GM19467 (cell line): ENCODE data around the gene FGF4.

Experiments
- ATAC-seq: cut with Tn5 transposase; IDR thresholded peaks from one replicate; pipeline ENCODE4 v1.9.1; 2021; ENCODE audit warnings: mild to moderate bottlenecking, moderate library complexity; ENCODE audit not compliant: unreplicated experiment

Gene FGF4

GRCh38 chr11:69807106-69807815 lies 32.1 kb upstream of the FGF4 start:
- no peak for ATAC-seq

GRCh38 chr11:69804769-69805508 lies 29.8 kb upstream of the FGF4 start:
- ATAC-seq, result no peak

- no peak for ATAC-seq
Measured at GRCh38 chr11:69803604-69804218, 28.6 kb upstream of the FGF4 start.

- ATAC-seq, result no peak
Measured at GRCh38 chr11:69803022-69803421, 27.9 kb upstream of the FGF4 start.

GRCh38 chr11:69802590-69802989 lies 27.4 kb upstream of the FGF4 start:
- ATAC-seq, result no peak

GRCh38 chr11:69801513-69802335 lies 26.6 kb upstream of the FGF4 start:
- no peak for ATAC-seq

- ATAC-seq, result no peak
Measured at GRCh38 chr11:69800278-69800677, 25.1 kb upstream of the FGF4 start.

- no peak for ATAC-seq
Measured at GRCh38 chr11:69799582-69799981, 24.4 kb upstream of the FGF4 start.

GRCh38 chr11:69799097-69799496 lies 24.0 kb upstream of the FGF4 start:
- no peak for ATAC-seq

- ATAC-seq, result no peak
Measured at GRCh38 chr11:69797737-69798528, 22.8 kb upstream of the FGF4 start.

GRCh38 chr11:69797156-69797555 lies 22.0 kb upstream of the FGF4 start:
- ATAC-seq, result no peak

GRCh38 chr11:69796063-69796462 lies 20.9 kb upstream of the FGF4 start:
- ATAC-seq, result no peak

- no peak for ATAC-seq
Measured at GRCh38 chr11:69791276-69792180, 16.4 kb upstream of the FGF4 start.

GRCh38 chr11:69788956-69789355 lies 13.8 kb upstream of the FGF4 start:
- ATAC-seq, result no peak

- no peak for ATAC-seq
Measured at GRCh38 chr11:69787906-69788305, 12.8 kb upstream of the FGF4 start.

GRCh38 chr11:69787457-69787856 lies 12.3 kb upstream of the FGF4 start:
- ATAC-seq, result no peak

GRCh38 chr11:69781241-69781640 lies 6.1 kb upstream of the FGF4 start:
- no peak for ATAC-seq

- ATAC-seq, result no peak
Measured at GRCh38 chr11:69778373-69778772, 3.2 kb upstream of the FGF4 start.
